GM23248 (cell line): ENCODE data around the gene MYH9.

Source experiments
- EZH2 ChIP-seq: fragments of 200-600 bp; sonication (generic); IDR thresholded peaks from 2 replicates; pipeline ENCODE4 v1.6.1; 2018; ENCODE audit warnings: antibody characterized with exemption, mild to moderate bottlenecking; ENCODE audit not compliant: insufficient read depth, poor library complexity, severe bottlenecking
- EZH2phosphoT487 ChIP-seq: fragments of 200-600 bp; sonication (generic); IDR thresholded peaks from 2 replicates; pipeline ENCODE4 v1.6.1; 2018; ENCODE audit warnings: antibody characterized with exemption, moderate library complexity, mild to moderate bottlenecking, low read depth; ENCODE audit not compliant: insufficient read depth

DNA sequence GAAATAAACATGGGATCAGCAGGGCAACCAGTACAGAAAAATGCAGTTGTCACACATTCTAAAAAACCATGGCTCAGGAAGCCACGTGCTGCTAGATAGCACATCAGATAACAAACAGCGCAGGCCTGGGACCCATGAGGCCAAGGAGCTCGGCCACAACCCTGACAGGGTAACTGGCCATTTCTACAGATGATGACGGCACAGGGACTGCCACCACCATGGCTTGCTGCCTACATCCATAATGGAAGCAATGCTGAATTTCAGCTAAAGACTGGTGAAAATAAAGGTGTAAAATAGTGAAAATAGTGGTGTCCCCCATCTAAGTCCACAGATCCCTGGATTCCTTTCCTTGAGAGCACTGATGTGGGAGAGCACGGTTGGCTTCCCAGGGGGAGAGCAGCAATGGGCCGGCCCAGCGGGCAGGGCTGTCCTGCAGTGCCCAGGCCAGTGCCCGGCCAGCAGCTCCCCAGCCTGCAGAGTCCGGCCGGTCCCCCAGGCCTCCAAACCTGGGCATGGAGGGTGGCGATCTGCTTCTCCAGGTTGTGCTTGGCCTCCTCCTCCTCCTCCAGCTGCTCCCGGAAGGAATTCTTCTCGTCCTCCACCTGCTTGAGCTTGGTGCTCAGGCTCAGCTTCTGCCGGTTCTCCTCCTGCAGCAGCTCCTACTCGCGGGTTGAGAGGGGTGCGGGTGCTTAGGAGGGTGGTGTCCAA, 94.8 kb downstream of the MYH9 start:
- TF ChIP-seq EZH2 (no peak), EZH2phosphoT487 (no peak)
